ENCODE measurements around the gene AGTRAP.
A peak's percentile ranks its signal among the peaks of the same experiment; 100 is the strongest.

Gene AGTRAP

GRCh38 chr1:11735854-11736745 lies at the start of gene AGTRAP:
Gene AGTRAP, plus strand, starts transcription at chr1:11736136. Its CDS starts 73 bp downstream, at chr1:11736209.
- DNase-seq (ENCODE audit: low read depth): peak; percentile 84

GRCh38 chr1:11688506-11688905 lies 47.4 kb upstream of the AGTRAP start:
- DNase-seq (ENCODE audit: low read depth): no peak

- DNase-seq (ENCODE audit: low read depth): no peak
These were observed 45.3 kb upstream of the AGTRAP start for GRCh38 chr1:11690397-11691301.

- no peak for DNase-seq (ENCODE audit: low read depth)
These were observed 44.5 kb upstream of the AGTRAP start, which contains the start of gene DRAXIN for GRCh38 chr1:11691302-11691914. Gene DRAXIN, plus strand, starts transcription at chr1:11691710. Its CDS starts 14,549 bp downstream, at chr1:11706259.

GRCh38 chr1:11691928-11692711 lies 43.8 kb upstream of the AGTRAP start:
- no peak for DNase-seq (ENCODE audit: low read depth)

GRCh38 chr1:11693024-11693590 lies 42.8 kb upstream of the AGTRAP start:
- DNase-seq (ENCODE audit: low read depth): peak; percentile 35

GRCh38 chr1:11693917-11694316 lies 42.0 kb upstream of the AGTRAP start:
- DNase-seq (ENCODE audit: low read depth): no peak

- DNase-seq (ENCODE audit: low read depth): no peak
These were observed 40.1 kb upstream of the AGTRAP start for GRCh38 chr1:11695861-11696260.

- no peak for DNase-seq (ENCODE audit: low read depth)
These were observed 38.6 kb upstream of the AGTRAP start for GRCh38 chr1:11697188-11697892.

GRCh38 chr1:11697893-11698210 lies 38.1 kb upstream of the AGTRAP start:
- DNase-seq (ENCODE audit: low read depth): no peak

- no peak for DNase-seq (ENCODE audit: low read depth)
These were observed 35.1 kb upstream of the AGTRAP start for GRCh38 chr1:11700601-11701467.

- DNase-seq (ENCODE audit: low read depth): no peak
These were observed 34.4 kb upstream of the AGTRAP start for GRCh38 chr1:11701551-11701961.

GRCh38 chr1:11701981-11702803 lies 33.7 kb upstream of the AGTRAP start:
- no peak for DNase-seq (ENCODE audit: low read depth)

GRCh38 chr1:11703357-11704193 lies 32.4 kb upstream of the AGTRAP start:
- DNase-seq (ENCODE audit: low read depth): no peak

- no peak for DNase-seq (ENCODE audit: low read depth)
These were observed 31.8 kb upstream of the AGTRAP start for GRCh38 chr1:11704194-11704529.

- no peak for DNase-seq (ENCODE audit: low read depth)
These were observed 31.1 kb upstream of the AGTRAP start for GRCh38 chr1:11704691-11705475.

- DNase-seq (ENCODE audit: low read depth): no peak
These were observed 30.3 kb upstream of the AGTRAP start for GRCh38 chr1:11705596-11705995.
